Prostate gland (tissue), 2 donors: ENCODE measurements around the gene EFNA2. TPM values are rescaled to one million over a fixed set of nuclear protein-coding genes. Genes with fewer than 3 reads are reported as not detected.

Experiments used
- DNase-seq: peaks from one replicate; pipeline ENCODE4 v3.0.0-alpha.2; 2019; ENCODE audit warnings: low spot score
- H3K27ac ChIP-seq, 2 donors: fragments of 200-600 bp; sonication (generic); 2 replicates each; pipeline ENCODE4 v1.5.1; 2017 to 2019
- H3K27me3 ChIP-seq: fragments of 200-600 bp; sonication (generic); replicated peaks from 2 replicates; pipeline ENCODE4 v1.5.1; 2019; ENCODE audit not compliant: insufficient read depth
- H3K36me3 ChIP-seq, 2 donors: fragments of 200-600 bp; sonication (generic); 1 replicate in 1 of 2; 2 replicates in 1 of 2; pipeline versions ENCODE4 v1.5.1 to v1.8.1; 2017 to 2019
- H3K4me1 ChIP-seq: fragments of 200-600 bp; sonication (generic); replicated peaks from 2 replicates; pipeline ENCODE4 v1.5.1; 2019
- H3K4me3 ChIP-seq, 2 donors: fragments of 200-600 bp; sonication (generic); 2 replicates each; pipeline ENCODE4 v1.5.1; 2017 to 2019
- H3K9me3 ChIP-seq: fragments of 200-600 bp; sonication (generic); 2 replicates; pipeline ENCODE4 v1.5.1; 2017
- CTCF ChIP-seq, 4 experiments: fragments of 200-600 bp in 2 of 4; fragments of 450-650 bp in 2 of 4; sonication (generic) in 2 of 4; IDR thresholded peaks; 1 replicate in 3 of 4; 2 replicates in 1 of 4; pipeline ENCODE4 v1.5.1; 2016 to 2019; ENCODE audit warnings: antibody characterized with exemption in 4 of 4, mild to moderate bottlenecking in 2 of 4, moderate library complexity in 2 of 4
- POLR2A ChIP-seq: fragments of 450-650 bp; IDR thresholded peaks from one replicate; pipeline ENCODE4 v1.6.1; 2016; ENCODE audit warnings: antibody characterized with exemption, mild to moderate bottlenecking
- POLR2AphosphoS5 ChIP-seq: sonication (generic); formaldehyde crosslinking; IDR thresholded peaks from one replicate; pipeline ENCODE4 v1.6.1; 2017; ENCODE audit warnings: antibody characterized with exemption
- WGBS: methylation state at CpG from one replicate; pipeline ENCODE4 v1.1.5; 2018; 5-methylcytosine and 5-hydroxymethylcytosine counted together
- intact Hi-C: fragments of 100-400 bp; cut with DNase I; formaldehyde crosslinking; loops from one replicate; pipeline ENCODE4 v1.14.2; 2022
- total RNA-seq, 2 donors: library from RNA; depleted of rRNA; stranded (reverse); fragments of >200 nt; gene quantifications; one replicate each; pipeline ENCODE4 v1.1.0, GENCODE V29; 2016

Gene EFNA2
- total RNA-seq, 2 donors from 2014 or later, result not detected

GRCh38 chr19:1284979-1285736 is 515 bp upstream of the EFNA2 start:
- intact Hi-C loops, result no loop called here
- H3K4me3 ChIP-seq, result no peak overlapping the region
- WGBS, result 33% methylated on average over 34 of the region's 51 CpGs

GRCh38 chr19:1286487-1287353 is 1.0 kb downstream of the EFNA2 start:
- Histone ChIP-seq H3K36me3 (no peaks in the 10 kb centered on the region), H3K4me1 (no peaks in the 10 kb centered on the region), H3K27ac (no peak overlapping the region), H3K4me3 (no peak overlapping the region), H3K9me3 (no peaks in the 10 kb centered on the region), H3K27me3 (peaks cover 9% of the 10 kb centered on the region)
- intact Hi-C loops, result no loop called here
- 34% methylated on average over 37 of the region's 38 CpGs for WGBS
- TF ChIP-seq CTCF (IDR thresholded peaks at IDR 0.05) (no peak), POLR2A (no peak)
- DNase-seq, result no peak

More at GRCh38 chr19:1284979-1285736, 515 bp upstream of the EFNA2 start:
- H3K27ac ChIP-seq, result no peak overlapping the region
- H3K27me3 ChIP-seq, result peaks cover 9% of the 10 kb centered on the region
- no peaks in the 10 kb centered on the region for H3K4me1 ChIP-seq
- H3K9me3 ChIP-seq, result no peaks in the 10 kb centered on the region
- no peaks in the 10 kb centered on the region for H3K36me3 ChIP-seq
- DNase-seq, result no peak
- no peak for TF ChIP-seq CTCF (IDR thresholded peaks at IDR 0.05)
- no peak for TF ChIP-seq POLR2A
- TF ChIP-seq POLR2AphosphoS5, result no peak

GRCh38 chr19:1287354-1288225 is 1.9 kb downstream of the EFNA2 start:
- no peak overlapping the region for H3K4me3 ChIP-seq
- peaks cover 9% of the 10 kb centered on the region for H3K27me3 ChIP-seq
- 38% methylated on average over 37 of the region's 55 CpGs for WGBS
- H3K27ac ChIP-seq, result no peak overlapping the region
- no peak for DNase-seq
- no peaks in the 10 kb centered on the region for H3K4me1 ChIP-seq
- no peaks in the 10 kb centered on the region for H3K9me3 ChIP-seq
- intact Hi-C loops, result no loop called here
- no peak for TF ChIP-seq POLR2AphosphoS5
- no peak for TF ChIP-seq CTCF (IDR thresholded peaks at IDR 0.05)
- TF ChIP-seq POLR2A, result no peak
- no peaks in the 10 kb centered on the region for H3K36me3 ChIP-seq

- intact Hi-C loops, result no loop called here
- Histone ChIP-seq H3K27me3 (peaks cover 9% of the 10 kb centered on the region), H3K36me3 (no peaks in the 10 kb centered on the region), H3K4me1 (no peaks in the 10 kb centered on the region), H3K27ac (no peak overlapping the region), H3K4me3 (no peak overlapping the region), H3K9me3 (no peaks in the 10 kb centered on the region)
- no peak for TF ChIP-seq POLR2A
- no peak for TF ChIP-seq CTCF (IDR thresholded peaks at IDR 0.05)
- TF ChIP-seq POLR2AphosphoS5, result no peak
- 91% methylated on average over 18 of the region's 18 CpGs for WGBS
- no peak for DNase-seq
Observed at GRCh38 chr19:1288226-1288612, 2.5 kb downstream of the EFNA2 start.
